ENCODE measurements around the gene PTGDR2.

Gene PTGDR2

DNA sequence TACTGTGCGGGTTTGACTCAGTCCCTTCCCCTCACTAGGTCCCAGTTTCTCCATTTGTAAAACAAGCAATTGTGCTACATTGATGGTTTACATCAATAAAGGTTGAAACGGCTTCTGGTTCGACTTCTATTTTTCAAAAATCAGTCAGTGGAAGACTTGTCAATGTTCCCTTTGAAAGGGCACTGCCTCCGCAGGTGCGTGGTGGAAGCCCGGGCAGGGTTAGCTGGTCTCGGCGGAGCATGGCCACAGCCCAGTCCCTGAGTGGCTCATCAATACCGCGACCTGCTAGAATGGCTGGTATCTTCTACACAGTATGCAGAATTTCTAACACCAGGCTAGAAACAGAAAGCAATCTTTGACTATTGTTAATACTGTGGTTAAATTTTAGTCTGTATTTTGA is 54.6 kb downstream of the PTGDR2 start:
- in situ Hi-C loops (cut with HindIII; ENCODE audit: low pct_ligation_motif_present, low sequenced_read_pairs): no loop called here
- H3K27ac ChIP-seq: no peak overlapping the region
- peaks cover 5% of the 10 kb centered on the region for H3K27me3 ChIP-seq (replicated peaks)
- no peak for DNase-seq
- H3K36me3 ChIP-seq (replicated peaks): no peaks in the 10 kb centered on the region
- no peak overlapping the region for H3K4me3 ChIP-seq (ENCODE audit: low read depth, low read length)
- TF ChIP-seq CTCF (IDR thresholded peaks at IDR 0.05; ENCODE audit: low read depth, low read length, missing control alignments): no peak

All from brain microvascular endothelial cell (primary cell).